CD14-positive monocyte (primary cell): Measurements from ENCODE around the gene KLK3. TPM values are rescaled to one million over a fixed set of nuclear protein-coding genes. Genes with fewer than 3 reads are reported as not detected.

Experiments
- DNase-seq, 3 donors: peaks; one replicate each; pipeline ENCODE4 v3.0.0-alpha.2; 2011 to 2022
- H2AFZ ChIP-seq: 2 replicates; pipeline ENCODE4 v1.6.0; 2012; ENCODE audit warnings: mild to moderate bottlenecking, low read depth, low read length, inconsistent platforms; ENCODE audit not compliant: insufficient read depth, poor library complexity, severe bottlenecking
- H3K27ac ChIP-seq, 2 donors: 1 replicate in 1 of 2; 2 replicates in 1 of 2; pipeline ENCODE4 v1.5.1; 2012 to 2013; ENCODE audit warnings: low read length in 2 of 2, control low read depth in 1 of 2, inconsistent platforms in 1 of 2, low read depth in 1 of 2, mild to moderate bottlenecking in 1 of 2
- H3K27me3 ChIP-seq, 2 donors: one replicate each; pipeline versions ENCODE4 v1.6.0 to v1.6.1; 2011 to 2013; ENCODE audit warnings: low read length in 2 of 2; ENCODE audit not compliant: control insufficient read depth in 2 of 2, insufficient read depth in 2 of 2
- H3K36me3 ChIP-seq, 2 donors: replicated peaks in 1 of 2; 1 replicate in 1 of 2; 2 replicates in 1 of 2; pipeline versions ENCODE4 v1.5.1 to v1.6.1; 2012 to 2013; ENCODE audit warnings: low read length in 2 of 2, control low read depth in 1 of 2, inconsistent platforms in 1 of 2, mild to moderate bottlenecking in 1 of 2; ENCODE audit not compliant: insufficient read depth in 2 of 2, control insufficient read depth in 1 of 2
- H3K4me1 ChIP-seq, 2 donors: 1 replicate in 1 of 2; 2 replicates in 1 of 2; pipeline versions ENCODE4 v1.5.1 to v1.6.1; 2012 to 2013; ENCODE audit warnings: low read length in 2 of 2, control low read depth in 1 of 2, inconsistent platforms in 1 of 2, mild to moderate bottlenecking in 1 of 2, moderate library complexity in 1 of 2; ENCODE audit not compliant: insufficient read depth in 2 of 2, control insufficient read depth in 1 of 2
- H3K4me2 ChIP-seq: replicated peaks from 2 replicates; pipeline ENCODE3; 2012; ENCODE audit warnings: low read length, moderate library complexity, mild to moderate bottlenecking; ENCODE audit not compliant: poor library complexity, severe bottlenecking; ENCODE audit errors: extremely low read depth
- H3K4me3 ChIP-seq, 3 experiments: fragments of 200-600 bp in 1 of 3; sonication (generic) in 1 of 3; replicated peaks in 1 of 3; 1 replicate in 2 of 3; 2 replicates in 1 of 3; pipeline ENCODE4 v1.5.1; 2011 to 2013; ENCODE audit warnings: low read length in 3 of 3, mild to moderate bottlenecking in 3 of 3, control low read depth in 2 of 3, low read depth in 2 of 3, inconsistent platforms in 1 of 3, moderate library complexity in 1 of 3
- H3K79me2 ChIP-seq: 2 replicates; pipeline ENCODE4 v1.6.0; 2012; ENCODE audit warnings: mild to moderate bottlenecking, control low read depth, inconsistent platforms, low read length, moderate library complexity; ENCODE audit not compliant: insufficient read depth
- H3K9ac ChIP-seq: 2 replicates; pipeline ENCODE4 v1.6.0; 2017; ENCODE audit warnings: low read length, mild to moderate bottlenecking; ENCODE audit not compliant: insufficient read depth, poor library complexity, severe bottlenecking
- H3K9me3 ChIP-seq, 2 donors: replicated peaks in 1 of 2; 1 replicate in 1 of 2; 2 replicates in 1 of 2; pipeline versions ENCODE4 v1.5.1 to v1.6.1; 2012 to 2013; ENCODE audit warnings: low read length in 2 of 2, control low read depth in 1 of 2; ENCODE audit not compliant: control insufficient read depth in 1 of 2, insufficient read depth in 1 of 2
- H4K20me1 ChIP-seq: 2 replicates; pipeline ENCODE4 v1.6.0; 2012; ENCODE audit warnings: mild to moderate bottlenecking, low read length, control low read depth, moderate library complexity; ENCODE audit not compliant: insufficient read depth
- H3K27ac Mint-ChIP-seq, 7 donors: one replicate each; pipeline ENCODE4 v1.8.0; 2020; ENCODE audit warnings: mild to moderate bottlenecking in 7 of 7, mixed read lengths in 7 of 7, moderate library complexity in 6 of 7, inconsistent platforms in 2 of 7
- H3K27me3 Mint-ChIP-seq, 3 donors: one replicate each; pipeline ENCODE4 v1.8.0; 2021 to 2022; ENCODE audit warnings: low read depth in 3 of 3, mild to moderate bottlenecking in 3 of 3, mixed read lengths in 3 of 3, moderate library complexity in 3 of 3, inconsistent platforms in 1 of 3
- H3K36me3 Mint-ChIP-seq, 2 donors: one replicate each; pipeline ENCODE4 v1.8.0; 2020; ENCODE audit warnings: mixed read lengths in 2 of 2, inconsistent platforms in 1 of 2, mild to moderate bottlenecking in 1 of 2
- H3K4me1 Mint-ChIP-seq: one replicate; pipeline ENCODE4 v1.8.0; 2020; ENCODE audit warnings: mild to moderate bottlenecking, mixed read lengths
- H3K4me3 Mint-ChIP-seq, 2 donors: one replicate each; pipeline ENCODE4 v1.8.0; 2020; ENCODE audit warnings: mild to moderate bottlenecking in 2 of 2, mixed read lengths in 2 of 2, moderate library complexity in 1 of 2
- H3K9me3 Mint-ChIP-seq, 7 donors: one replicate each; pipeline ENCODE4 v1.8.0; 2020 to 2022; ENCODE audit warnings: mixed read lengths in 7 of 7, mild to moderate bottlenecking in 6 of 7, moderate library complexity in 6 of 7, inconsistent platforms in 2 of 7
- WGBS: methylation state at CpG from one replicate; pipeline ENCODE4 v1.1.5; 2013; ENCODE audit warnings: missing lambda C conversion rate; ENCODE audit not compliant: insufficient coverage; 5-methylcytosine and 5-hydroxymethylcytosine counted together
- intact Hi-C, 2 donors: fragments of 100-400 bp; cut with micrococcal nuclease; formaldehyde crosslinking; loops; one replicate each; pipeline versions ENCODE4 v1.15.0 to v1.15.1; 2023
- polyA plus RNA-seq, 3 donors: library from polyadenylated mRNA; depleted of rRNA in 1 of 3; unstranded in 2 of 3; stranded (reverse) in 1 of 3; fragments of 300-500 nt in 2 of 3; fragments of >200 nt in 1 of 3; fragmentation: Illumina TruSeq in 2 of 3; gene quantifications; 1 replicate in 2 of 3; 2 replicates in 1 of 3; pipeline ENCODE4 v1.2.3, GENCODE V29; 2012 to 2021
- TF ChIP-seq, protein P1 (sequence below): fragments of 200-600 bp; IDR thresholded peaks from one replicate; pipeline ENCODE4 v1.8.0; 2022; ENCODE audit warnings: antibody characterized with exemption, mild to moderate bottlenecking

The KLK3 gene
- polyA plus RNA-seq, 3 donors: not detected

DNA sequence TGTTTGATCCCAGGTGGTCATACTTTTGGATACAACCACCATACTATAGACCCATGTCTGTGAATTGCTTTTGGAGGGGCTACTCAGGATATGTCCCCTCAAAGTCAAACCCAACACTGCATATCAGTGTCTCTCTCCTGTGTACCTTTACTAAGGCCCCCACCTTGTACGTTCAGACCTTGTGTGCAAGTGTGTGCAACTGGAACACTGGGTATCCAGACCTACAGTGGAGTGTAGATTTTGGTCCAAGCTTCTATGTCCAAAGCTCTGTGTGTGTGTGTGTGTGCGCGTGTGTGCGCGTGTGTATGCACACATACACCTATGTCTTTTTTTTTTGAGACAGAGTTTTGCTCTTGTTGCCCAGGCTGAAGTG is 36.5 kb downstream of the KLK3 start:
- no peak for DNase-seq
- no peaks in the 10 kb centered on the region for H3K4me1 ChIP-seq
- no CpG with 5 or more reads among the region's 5 CpGs for WGBS
- H3K4me3 ChIP-seq: no peak overlapping the region
- intact Hi-C loops: no loop called here
- Mint-ChIP-seq H3K4me1 (no peaks in the 10 kb centered on the region), H3K9me3 (peaks cover 0 to 12% (median 8%) of the 10 kb centered on the region in 7 donors), H3K27ac (no peak overlapping the region), H3K4me3 (no peak overlapping the region), H3K36me3 (no peaks in the 10 kb centered on the region), H3K27me3 (peaks cover 9 to 16% (median 11%) of the 10 kb centered on the region in 3 donors)
- no peaks in the 10 kb centered on the region for H3K27me3 ChIP-seq
- no peak overlapping the region for H3K4me2 ChIP-seq
- no peaks in the 10 kb centered on the region for H3K36me3 ChIP-seq
- H4K20me1 ChIP-seq: no peaks in the 10 kb centered on the region
- no peak overlapping the region for H3K27ac ChIP-seq
- H2AFZ ChIP-seq: no peak overlapping the region
- H3K79me2 ChIP-seq: no peaks in the 10 kb centered on the region
- H3K9me3 ChIP-seq: peaks cover 0 to 14% of the 10 kb centered on the region in 2 donors
- H3K9ac ChIP-seq: no peak overlapping the region
- TF ChIP-seq, protein P1, sequence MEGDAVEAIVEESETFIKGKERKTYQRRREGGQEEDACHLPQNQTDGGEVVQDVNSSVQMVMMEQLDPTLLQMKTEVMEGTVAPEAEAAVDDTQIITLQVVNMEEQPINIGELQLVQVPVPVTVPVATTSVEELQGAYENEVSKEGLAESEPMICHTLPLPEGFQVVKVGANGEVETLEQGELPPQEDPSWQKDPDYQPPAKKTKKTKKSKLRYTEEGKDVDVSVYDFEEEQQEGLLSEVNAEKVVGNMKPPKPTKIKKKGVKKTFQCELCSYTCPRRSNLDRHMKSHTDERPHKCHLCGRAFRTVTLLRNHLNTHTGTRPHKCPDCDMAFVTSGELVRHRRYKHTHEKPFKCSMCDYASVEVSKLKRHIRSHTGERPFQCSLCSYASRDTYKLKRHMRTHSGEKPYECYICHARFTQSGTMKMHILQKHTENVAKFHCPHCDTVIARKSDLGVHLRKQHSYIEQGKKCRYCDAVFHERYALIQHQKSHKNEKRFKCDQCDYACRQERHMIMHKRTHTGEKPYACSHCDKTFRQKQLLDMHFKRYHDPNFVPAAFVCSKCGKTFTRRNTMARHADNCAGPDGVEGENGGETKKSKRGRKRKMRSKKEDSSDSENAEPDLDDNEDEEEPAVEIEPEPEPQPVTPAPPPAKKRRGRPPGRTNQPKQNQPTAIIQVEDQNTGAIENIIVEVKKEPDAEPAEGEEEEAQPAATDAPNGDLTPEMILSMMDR: no peak

DNA sequence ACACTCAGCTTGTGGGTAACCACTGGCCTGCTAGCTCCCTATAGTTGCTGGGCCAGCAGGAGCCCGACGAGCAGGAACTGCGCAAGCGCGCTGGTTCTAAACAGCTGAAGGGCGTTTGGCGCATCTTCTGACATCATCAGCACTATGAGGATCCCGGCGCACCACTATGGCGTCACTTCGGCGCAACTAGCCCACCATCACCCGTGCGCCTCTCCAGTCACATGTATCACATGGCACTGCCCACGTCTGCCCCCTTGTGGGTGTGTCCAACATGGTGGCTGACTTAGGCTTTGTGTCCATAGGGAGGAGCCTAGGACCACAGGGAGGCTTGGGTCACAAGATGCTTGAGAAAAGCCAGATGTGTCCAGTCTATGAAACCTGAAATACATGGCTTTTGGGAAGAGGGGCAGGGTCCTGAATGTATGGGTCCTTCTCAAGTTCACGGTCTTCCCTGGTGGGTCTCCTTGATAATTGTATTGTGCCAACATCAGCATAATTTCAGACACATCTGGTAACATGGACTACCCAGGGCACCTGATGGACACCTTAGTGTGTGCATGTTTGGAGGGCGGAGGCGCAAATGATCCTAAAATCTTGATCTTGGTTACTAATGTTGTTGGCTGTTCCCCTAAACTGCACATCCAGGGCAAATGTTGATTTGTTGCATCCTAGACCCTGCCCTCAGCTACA is 38.5 kb downstream of the KLK3 start:
- Mint-ChIP-seq H3K4me3 (no peak overlapping the region), H3K36me3 (no peaks in the 10 kb centered on the region), H3K4me1 (no peaks in the 10 kb centered on the region), H3K27ac (no peak overlapping the region), H3K9me3 (peaks cover 0 to 12% (median 8%) of the 10 kb centered on the region in 7 donors), H3K27me3 (peaks cover 9 to 13% (median 11%) of the 10 kb centered on the region in 3 donors)
- peaks cover 0 to 14% of the 10 kb centered on the region in 2 donors for H3K9me3 ChIP-seq
- no peak overlapping the region for H2AFZ ChIP-seq
- 97% methylated on average over 12 of the region's 18 CpGs for WGBS
- H3K79me2 ChIP-seq: no peaks in the 10 kb centered on the region
- H3K36me3 ChIP-seq: no peaks in the 10 kb centered on the region
- no peaks in the 10 kb centered on the region for H3K27me3 ChIP-seq
- H3K4me3 ChIP-seq: no peak overlapping the region
- H4K20me1 ChIP-seq: no peaks in the 10 kb centered on the region
- H3K4me2 ChIP-seq: no peak overlapping the region
- no peak for DNase-seq
- H3K27ac ChIP-seq: no peak overlapping the region
- intact Hi-C loops: no loop called here
- no peak overlapping the region for H3K9ac ChIP-seq
- H3K4me1 ChIP-seq: no peaks in the 10 kb centered on the region
- TF ChIP-seq, protein P1: no peak
